ENCODE results near the gene DDR1.
"Not testable (repeated sequence)": the region's sequence is repeated elsewhere in the genome, so short reads cannot be mapped to it uniquely, and the experiment has no call there.

DDR1 gene

DNA sequence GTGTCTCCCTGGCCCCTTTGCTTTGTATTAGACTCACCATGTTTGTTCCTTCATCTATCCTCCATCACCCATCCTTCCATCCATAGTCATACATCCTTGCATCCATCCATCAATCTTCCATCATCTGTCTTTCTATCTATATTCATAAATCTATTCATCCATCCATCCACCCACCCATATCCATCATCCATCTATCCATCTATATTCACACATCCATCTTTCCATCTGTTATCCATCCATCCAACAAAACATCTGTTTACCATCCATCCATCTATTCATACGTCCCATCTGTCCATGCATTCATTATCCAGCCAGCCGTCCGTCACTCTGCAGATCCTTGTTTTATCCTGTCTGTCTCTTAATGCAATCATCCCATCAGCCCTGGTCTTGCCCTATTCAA is 10.6 kb downstream of the DDR1 start:
- TF ChIP-seq, protein P1, sequence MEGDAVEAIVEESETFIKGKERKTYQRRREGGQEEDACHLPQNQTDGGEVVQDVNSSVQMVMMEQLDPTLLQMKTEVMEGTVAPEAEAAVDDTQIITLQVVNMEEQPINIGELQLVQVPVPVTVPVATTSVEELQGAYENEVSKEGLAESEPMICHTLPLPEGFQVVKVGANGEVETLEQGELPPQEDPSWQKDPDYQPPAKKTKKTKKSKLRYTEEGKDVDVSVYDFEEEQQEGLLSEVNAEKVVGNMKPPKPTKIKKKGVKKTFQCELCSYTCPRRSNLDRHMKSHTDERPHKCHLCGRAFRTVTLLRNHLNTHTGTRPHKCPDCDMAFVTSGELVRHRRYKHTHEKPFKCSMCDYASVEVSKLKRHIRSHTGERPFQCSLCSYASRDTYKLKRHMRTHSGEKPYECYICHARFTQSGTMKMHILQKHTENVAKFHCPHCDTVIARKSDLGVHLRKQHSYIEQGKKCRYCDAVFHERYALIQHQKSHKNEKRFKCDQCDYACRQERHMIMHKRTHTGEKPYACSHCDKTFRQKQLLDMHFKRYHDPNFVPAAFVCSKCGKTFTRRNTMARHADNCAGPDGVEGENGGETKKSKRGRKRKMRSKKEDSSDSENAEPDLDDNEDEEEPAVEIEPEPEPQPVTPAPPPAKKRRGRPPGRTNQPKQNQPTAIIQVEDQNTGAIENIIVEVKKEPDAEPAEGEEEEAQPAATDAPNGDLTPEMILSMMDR (IDR thresholded peaks at IDR 0.05; ENCODE audit: low read depth, low read length, missing control alignments), result no peak
- H3K4me3 ChIP-seq (replicated peaks; ENCODE audit: low read depth, low read length), result no peak overlapping the region
- no peak for DNase-seq (ENCODE audit: extremely low read depth, low read depth)

DNA sequence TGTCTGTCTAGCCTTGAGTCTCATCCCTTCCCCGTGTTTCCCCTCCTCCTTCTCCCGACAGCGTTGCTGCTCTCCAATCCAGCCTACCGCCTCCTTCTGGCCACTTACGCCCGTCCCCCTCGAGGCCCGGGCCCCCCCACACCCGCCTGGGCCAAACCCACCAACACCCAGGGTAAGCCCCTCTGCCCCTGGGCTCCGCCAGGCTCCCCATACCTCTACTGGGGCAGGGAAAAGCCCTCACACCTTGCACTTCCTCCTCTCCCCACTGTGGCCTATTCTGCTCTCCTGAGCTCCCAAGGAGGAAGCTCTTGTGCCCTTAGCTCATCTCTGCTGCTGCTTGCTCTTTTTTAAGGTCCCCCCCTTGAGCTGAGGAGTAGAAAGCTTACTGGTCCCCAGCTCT is 11.0 kb downstream of the DDR1 start:
- TF ChIP-seq, protein P1 (IDR thresholded peaks at IDR 0.05; ENCODE audit: low read depth, low read length, missing control alignments), result no peak
- DNase-seq (ENCODE audit: extremely low read depth, low read depth), result no peak
- H3K4me3 ChIP-seq (replicated peaks; ENCODE audit: low read depth, low read length), result no peak overlapping the region

DNA sequence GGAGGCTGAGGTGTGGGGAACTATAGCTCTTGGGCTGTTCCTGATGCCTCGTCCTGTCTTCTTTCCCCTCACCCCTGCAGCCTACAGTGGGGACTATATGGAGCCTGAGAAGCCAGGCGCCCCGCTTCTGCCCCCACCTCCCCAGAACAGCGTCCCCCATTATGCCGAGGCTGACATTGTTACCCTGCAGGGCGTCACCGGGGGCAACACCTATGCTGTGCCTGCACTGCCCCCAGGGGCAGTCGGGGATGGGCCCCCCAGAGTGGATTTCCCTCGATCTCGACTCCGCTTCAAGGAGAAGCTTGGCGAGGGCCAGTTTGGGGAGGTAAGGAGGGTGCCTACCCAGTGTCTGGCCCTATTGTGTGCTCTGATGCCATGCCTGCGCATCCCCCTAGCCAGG is 12.2 kb downstream of the DDR1 start:
- DNase-seq (ENCODE audit: extremely low read depth, low read depth), result no peak
- no peak overlapping the region for H3K4me3 ChIP-seq (replicated peaks; ENCODE audit: low read depth, low read length)
- TF ChIP-seq, protein P1 (IDR thresholded peaks at IDR 0.05; ENCODE audit: low read depth, low read length, missing control alignments), result no peak

DNA sequence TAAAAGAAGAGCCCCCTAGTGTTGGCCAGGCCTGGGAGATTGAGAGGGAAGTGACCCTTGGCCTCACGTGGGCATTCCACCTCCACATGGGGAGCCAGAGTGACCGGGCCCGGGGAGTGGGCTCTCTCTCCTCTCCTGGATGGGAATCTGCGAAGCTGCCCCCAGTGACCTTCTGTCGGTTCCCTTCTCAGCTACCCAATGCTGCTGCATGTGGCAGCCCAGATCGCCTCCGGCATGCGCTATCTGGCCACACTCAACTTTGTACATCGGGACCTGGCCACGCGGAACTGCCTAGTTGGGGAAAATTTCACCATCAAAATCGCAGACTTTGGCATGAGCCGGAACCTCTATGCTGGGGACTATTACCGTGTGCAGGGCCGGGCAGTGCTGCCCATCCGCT is 13.6 kb downstream of the DDR1 start:
- no peak for DNase-seq (ENCODE audit: extremely low read depth, low read depth)
- H3K4me3 ChIP-seq (replicated peaks; ENCODE audit: low read depth, low read length), result no peak overlapping the region
- TF ChIP-seq, protein P1 (IDR thresholded peaks at IDR 0.05; ENCODE audit: low read depth, low read length, missing control alignments), result no peak

DNA sequence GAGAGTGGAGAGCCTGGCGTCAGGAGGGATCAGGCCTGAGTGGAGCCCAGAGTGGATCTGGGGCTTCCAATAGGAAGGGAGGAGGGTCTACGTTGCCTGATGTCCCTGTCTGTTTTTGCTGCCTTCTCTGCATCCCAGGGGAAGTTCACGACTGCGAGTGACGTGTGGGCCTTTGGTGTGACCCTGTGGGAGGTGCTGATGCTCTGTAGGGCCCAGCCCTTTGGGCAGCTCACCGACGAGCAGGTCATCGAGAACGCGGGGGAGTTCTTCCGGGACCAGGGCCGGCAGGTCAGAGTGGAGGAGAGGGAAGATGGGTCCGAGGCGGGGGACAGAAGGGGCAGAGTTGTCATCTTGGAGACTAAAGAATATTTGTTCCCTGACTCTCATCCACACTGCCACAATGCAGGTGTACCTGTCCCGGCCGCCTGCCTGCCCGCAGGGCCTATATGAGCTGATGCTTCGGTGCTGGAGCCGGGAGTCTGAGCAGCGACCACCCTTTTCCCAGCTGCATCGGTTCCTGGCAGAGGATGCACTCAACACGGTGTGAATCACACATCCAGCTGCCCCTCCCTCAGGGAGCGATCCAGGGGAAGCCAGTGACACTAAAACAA is 14.5 kb downstream of the DDR1 start:
- no peak for DNase-seq (ENCODE audit: extremely low read depth, low read depth)
- no peak overlapping the region for H3K4me3 ChIP-seq (replicated peaks; ENCODE audit: low read depth, low read length)
- TF ChIP-seq, protein P1 (IDR thresholded peaks at IDR 0.05; ENCODE audit: low read depth, low read length, missing control alignments), result no peak

DNA sequence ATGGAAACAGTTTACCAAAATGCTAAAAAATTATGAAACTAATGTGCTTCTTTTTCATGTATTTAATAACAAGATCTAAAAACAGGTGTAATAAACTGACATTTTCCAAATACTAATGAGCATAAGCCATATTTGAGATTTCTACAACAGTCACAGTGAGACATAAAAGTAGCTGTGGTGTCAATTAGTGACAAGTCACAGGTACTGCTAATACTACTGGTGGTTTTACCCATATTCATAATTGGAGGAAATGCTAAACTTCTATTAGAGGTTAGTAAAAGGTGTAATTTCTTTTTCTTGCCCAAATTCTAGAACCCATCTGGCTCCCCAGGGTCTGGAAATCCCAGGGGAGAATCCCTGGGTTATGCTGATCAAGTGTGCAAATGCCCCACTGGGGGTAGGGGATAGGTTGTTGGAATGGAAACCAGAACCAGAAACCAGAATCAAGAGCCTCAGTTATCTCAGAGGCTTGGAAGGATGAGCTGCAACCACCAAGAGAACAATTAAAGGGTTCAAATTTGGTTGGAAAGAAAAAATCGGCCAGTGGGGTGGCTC is 16.6 kb downstream of the DDR1 start:
- no peak overlapping the region for H3K4me3 ChIP-seq (replicated peaks; ENCODE audit: low read depth, low read length)
- no peak for DNase-seq (ENCODE audit: extremely low read depth, low read depth)
- TF ChIP-seq, protein P1 (IDR thresholded peaks at IDR 0.05; ENCODE audit: low read depth, low read length, missing control alignments), result no peak

DNA sequence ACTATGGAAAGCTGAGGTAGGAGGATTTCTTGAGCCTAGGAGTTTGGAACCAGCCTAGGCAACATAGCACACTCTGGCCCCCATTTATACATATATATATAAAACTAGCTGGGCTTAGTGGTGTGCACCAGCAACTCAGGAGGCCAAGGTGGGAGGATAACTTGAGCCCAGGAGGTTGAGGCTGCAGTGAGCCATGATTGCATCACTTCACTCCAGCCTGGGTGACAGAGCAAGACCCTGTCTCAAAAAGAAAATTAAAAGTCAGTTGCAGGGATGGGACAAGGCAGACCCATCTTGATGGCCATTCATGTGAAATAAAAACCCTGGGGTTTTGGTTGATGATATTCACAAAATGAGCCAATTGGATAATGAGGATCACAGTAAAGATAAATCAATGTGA is 17.1 kb downstream of the DDR1 start:
- H3K4me3 ChIP-seq (replicated peaks; ENCODE audit: low read depth, low read length), result no peak overlapping the region
- DNase-seq (ENCODE audit: extremely low read depth, low read depth), result no peak
- TF ChIP-seq, protein P1 (IDR thresholded peaks at IDR 0.05; ENCODE audit: low read depth, low read length, missing control alignments), result no peak

DNA sequence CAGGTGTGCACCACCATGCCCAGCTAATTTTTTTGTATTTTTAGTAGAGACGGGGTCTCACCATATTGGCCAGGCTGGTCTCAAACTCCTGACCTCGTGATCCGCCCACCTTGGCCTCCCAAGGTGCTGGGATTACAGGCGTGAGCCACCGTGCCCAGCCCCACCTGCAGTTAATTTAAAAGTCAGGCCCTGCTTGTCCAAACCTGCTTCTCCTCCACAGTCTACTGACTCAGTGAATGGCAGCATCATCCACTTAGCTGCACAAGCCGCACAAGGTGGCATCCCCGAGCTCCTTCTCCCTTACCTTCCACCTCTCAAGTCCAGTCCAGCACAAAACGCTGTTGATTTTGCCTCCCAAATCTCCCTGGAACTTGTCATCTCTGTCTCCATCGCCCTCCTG is 17.9 kb downstream of the DDR1 start:
- not testable (repeated sequence) for H3K4me3 ChIP-seq (replicated peaks; ENCODE audit: low read depth, low read length); DNase-seq (ENCODE audit: extremely low read depth, low read depth)
